Stimulated activated CD4-positive, alpha-beta T cell treated with anti-CD3 and anti-CD28 coated beads, Interleukin-4, amount 100 ng/mL, for 48 hours (primary cell): ENCODE data around the gene ACAP3.
A peak's percentile ranks its signal among the peaks of the same experiment; 100 is the strongest.

ENCODE experiments used
- DNase-seq, 2 donors: peaks; one replicate each; pipeline ENCODE4 v3.0.0-alpha.2; 2020; ENCODE audit warnings: low read depth in 2 of 2

ACAP3 gene

DNA sequence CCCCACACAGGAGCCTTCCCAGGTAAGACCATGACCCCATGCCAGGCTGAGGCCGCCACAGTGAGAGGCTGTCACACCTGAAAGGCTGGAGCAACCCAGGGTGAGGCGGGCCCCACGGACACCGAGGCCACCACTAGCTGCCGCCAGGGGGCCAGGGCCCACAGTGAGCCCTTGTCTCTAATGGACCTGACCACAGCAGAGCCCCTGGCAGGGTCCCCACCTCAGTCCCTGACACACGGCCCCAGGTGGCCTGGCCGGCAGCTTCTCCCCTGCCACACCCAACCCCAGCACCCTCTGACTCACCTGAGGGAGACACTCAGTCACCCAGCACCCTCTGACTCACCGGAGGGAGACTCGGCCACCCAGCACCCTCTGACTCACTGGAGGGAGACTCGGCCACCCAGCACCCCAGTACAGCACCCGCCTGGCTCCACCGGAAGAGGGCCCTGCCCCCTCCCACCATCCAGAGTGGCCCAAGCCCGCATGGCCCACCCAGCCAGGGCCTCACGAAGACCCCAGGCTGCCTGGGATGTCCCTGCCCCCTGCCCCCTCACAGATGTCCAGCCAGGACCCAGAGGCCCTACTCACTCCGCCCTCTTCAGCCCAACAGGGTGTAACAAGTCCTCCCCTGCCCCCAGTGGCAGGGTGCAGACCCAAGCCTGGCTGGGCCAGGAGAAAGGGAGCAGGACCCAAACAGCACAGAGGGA lies 37.1 kb upstream of the ACAP3 start:
- DNase-seq: peak; percentile 49 to 54

DNA sequence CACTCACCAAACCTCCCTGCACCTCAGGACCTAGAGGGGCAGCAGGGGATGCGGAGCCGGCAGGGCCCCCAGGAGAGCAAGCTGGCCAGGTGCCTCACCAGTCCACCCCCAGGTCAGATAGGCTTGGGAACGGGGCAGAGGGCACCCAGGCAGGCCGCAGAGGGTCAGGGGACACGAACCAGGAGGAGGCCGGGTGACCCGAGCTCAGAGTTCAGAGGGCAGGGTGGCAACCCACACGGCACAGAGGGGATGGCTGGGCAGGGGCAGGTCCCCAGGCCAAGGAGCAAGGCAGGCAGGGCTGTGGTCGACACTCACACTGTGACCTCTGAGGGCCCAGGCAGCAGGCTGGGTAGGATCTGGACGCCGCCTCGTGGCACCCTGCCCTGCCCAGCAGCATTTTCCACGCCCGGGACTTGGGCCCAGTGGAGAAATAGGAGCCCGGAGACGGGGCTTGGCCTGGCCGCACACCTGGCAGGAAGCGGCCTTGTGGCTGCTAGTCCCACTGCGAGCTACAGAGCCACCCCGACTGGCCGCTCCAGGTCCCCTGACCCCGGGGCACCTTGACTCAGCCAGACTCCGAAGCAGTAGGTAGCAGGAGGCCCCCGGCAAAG lies 36.2 kb upstream of the ACAP3 start:
- DNase-seq: no peak

- no peak for DNase-seq
These were observed 34.9 kb upstream of the ACAP3 start for GRCh38 chr1:1342584-1343115.

GRCh38 chr1:1342061-1342562 lies 34.4 kb upstream of the ACAP3 start:
- DNase-seq: no peak

- DNase-seq: no peak
These were observed 33.9 kb upstream of the ACAP3 start for GRCh38 chr1:1341549-1342021.

DNA sequence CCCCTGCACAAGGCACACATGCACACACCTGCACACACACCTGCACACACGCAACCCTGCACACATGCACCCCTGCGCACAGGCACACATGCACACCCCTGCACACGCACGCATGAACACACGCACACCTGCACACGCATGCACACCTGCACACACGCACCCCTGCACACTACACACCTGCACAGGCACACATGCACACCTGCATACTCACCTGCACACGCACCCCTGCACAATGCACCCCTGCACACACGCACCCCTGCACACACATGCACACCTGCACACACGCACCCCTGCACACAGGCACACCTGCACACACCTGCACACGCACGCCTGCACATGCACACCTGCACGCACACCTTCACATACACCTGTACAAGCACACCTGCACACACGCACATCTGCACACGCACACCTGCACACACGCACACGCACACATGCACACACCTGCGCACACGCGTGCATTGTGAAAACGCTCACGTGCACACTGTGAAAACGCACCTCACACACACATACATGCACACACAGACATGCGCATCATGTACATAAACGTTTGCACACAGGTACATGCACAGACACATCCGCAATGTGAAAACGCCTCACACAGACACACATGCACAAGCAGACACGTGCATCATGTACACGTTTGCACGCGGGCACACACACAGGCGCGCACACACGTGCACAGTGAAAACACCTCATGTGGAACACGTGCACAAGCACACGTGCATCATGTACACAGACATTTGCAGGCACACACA lies 33.2 kb upstream of the ACAP3 start:
- no peak for DNase-seq

GRCh38 chr1:1340185-1340584 lies 32.5 kb upstream of the ACAP3 start:
- DNase-seq: no peak

GRCh38 chr1:1338278-1338677 lies 30.5 kb upstream of the ACAP3 start:
- no peak for DNase-seq

- peak; percentile 24 to 55 for DNase-seq
These were observed 30.0 kb upstream of the ACAP3 start for GRCh38 chr1:1337793-1338147.

DNA sequence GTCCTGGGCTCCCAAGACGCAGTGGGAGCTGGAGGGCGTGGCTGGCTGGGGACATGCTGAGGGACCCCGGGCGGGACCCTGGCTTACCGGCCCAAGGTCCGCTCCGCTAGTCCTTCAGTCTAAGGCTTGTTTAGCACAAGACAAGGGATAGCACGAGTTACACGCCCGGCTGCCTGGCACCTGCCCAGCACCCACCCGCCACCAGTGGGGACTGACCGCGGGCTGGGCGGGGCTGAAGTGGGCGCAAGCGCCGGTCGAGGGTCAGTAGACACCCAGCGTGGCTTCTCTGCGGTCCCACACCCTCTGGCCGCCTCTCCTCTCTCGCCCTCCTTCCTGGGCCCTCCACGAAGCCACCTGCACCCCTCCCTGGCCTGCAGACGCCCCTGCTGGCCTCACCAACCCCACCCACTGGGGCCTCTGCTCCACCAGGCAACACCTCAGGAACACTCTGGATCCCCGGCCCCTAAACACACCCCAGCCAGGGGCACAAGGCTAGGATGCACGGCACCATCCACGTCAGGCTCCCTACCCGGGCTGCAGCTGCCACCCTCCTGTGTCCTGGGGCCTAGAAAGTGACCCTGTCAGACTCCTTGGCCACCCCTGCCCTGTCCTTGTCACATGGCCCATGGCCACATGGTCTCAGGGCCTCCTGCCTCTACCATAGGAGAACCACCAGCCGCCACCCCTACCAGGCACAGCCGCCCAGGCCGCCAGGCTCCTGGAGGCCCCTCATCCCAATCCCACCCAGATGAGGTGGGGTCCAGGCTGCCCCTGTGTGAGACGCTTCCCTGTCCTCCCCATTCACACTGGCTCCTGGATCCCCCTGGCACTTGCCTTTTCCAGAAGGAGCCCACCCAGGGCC lies 29.4 kb upstream of the ACAP3 start:
- no peak for DNase-seq

GRCh38 chr1:1336446-1336845 lies 28.7 kb upstream of the ACAP3 start:
- DNase-seq: no peak

- no peak for DNase-seq
These were observed 28.1 kb upstream of the ACAP3 start for GRCh38 chr1:1335792-1336248.

DNA sequence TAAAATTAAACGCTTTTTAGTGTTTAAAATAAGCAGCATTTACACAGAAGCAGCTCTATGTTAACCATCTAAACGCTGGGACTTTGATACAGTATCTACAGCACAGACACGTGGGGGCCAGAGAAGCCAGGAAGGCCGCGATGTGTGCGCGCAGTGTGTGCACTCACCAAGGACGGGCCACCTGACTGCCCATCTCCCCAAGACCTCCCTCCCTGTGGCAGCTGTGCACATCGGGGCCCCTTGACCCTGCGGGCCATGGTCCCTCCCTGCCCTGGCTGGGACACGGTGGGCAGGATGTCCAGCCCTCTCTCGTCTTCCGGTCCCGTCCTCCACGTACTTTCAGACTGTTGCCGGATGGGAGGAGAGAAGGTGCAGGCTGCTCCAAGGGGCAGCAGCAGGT lies 27.6 kb upstream of the ACAP3 start:
- DNase-seq: no peak

- no peak for DNase-seq
These were observed 27.1 kb upstream of the ACAP3 start for GRCh38 chr1:1334835-1335234.

DNA sequence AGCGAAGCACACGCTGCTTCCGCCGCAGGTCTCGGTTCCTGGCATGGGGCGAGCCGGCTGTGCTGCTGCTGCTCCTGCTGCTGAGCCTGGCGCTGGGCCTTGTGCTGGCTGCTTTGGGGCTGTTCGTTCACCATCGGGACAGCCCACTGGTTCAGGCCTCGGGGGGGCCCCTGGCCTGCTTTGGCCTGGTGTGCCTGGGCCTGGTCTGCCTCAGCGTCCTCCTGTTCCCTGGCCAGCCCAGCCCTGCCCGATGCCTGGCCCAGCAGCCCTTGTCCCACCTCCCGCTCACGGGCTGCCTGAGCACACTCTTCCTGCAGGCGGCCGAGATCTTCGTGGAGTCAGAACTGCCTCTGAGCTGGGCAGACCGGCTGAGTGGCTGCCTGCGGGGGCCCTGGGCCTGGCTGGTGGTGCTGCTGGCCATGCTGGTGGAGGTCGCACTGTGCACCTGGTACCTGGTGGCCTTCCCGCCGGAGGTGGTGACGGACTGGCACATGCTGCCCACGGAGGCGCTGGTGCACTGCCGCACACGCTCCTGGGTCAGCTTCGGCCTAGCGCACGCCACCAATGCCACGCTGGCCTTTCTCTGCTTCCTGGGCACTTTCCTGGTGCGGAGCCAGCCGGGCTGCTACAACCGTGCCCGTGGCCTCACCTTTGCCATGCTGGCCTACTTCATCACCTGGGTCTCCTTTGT lies 26.0 kb upstream of the ACAP3 start:
- DNase-seq: no peak

DNA sequence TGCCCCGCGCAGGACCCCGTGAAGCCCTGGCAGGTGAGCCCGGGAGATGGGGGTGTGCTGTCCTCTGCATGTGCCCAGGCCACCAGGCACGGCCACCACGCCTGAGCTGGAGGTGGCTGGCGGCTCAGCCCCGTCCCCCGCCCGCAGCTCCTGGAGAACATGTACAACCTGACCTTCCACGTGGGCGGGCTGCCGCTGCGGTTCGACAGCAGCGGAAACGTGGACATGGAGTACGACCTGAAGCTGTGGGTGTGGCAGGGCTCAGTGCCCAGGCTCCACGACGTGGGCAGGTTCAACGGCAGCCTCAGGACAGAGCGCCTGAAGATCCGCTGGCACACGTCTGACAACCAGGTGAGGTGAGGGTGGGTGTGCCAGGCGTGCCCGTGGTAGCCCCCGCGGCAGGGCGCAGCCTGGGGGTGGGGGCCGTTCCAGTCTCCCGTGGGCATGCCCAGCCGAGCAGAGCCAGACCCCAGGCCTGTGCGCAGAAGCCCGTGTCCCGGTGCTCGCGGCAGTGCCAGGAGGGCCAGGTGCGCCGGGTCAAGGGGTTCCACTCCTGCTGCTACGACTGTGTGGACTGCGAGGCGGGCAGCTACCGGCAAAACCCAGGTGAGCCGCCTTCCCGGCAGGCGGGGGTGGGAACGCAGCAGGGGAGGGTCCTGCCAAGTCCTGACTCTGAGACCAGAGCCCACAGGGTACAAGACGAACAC lies 25.2 kb upstream of the ACAP3 start:
- DNase-seq: no peak

DNA sequence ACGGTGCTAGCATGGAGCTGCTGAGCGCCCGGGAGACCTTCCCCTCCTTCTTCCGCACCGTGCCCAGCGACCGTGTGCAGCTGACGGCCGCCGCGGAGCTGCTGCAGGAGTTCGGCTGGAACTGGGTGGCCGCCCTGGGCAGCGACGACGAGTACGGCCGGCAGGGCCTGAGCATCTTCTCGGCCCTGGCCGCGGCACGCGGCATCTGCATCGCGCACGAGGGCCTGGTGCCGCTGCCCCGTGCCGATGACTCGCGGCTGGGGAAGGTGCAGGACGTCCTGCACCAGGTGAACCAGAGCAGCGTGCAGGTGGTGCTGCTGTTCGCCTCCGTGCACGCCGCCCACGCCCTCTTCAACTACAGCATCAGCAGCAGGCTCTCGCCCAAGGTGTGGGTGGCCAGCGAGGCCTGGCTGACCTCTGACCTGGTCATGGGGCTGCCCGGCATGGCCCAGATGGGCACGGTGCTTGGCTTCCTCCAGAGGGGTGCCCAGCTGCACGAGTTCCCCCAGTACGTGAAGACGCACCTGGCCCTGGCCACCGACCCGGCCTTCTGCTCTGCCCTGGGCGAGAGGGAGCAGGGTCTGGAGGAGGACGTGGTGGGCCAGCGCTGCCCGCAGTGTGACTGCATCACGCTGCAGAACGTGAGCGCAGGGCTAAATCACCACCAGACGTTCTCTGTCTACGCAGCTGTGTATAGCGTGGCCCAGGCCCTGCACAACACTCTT lies 24.5 kb upstream of the ACAP3 start:
- DNase-seq: no peak

DNA sequence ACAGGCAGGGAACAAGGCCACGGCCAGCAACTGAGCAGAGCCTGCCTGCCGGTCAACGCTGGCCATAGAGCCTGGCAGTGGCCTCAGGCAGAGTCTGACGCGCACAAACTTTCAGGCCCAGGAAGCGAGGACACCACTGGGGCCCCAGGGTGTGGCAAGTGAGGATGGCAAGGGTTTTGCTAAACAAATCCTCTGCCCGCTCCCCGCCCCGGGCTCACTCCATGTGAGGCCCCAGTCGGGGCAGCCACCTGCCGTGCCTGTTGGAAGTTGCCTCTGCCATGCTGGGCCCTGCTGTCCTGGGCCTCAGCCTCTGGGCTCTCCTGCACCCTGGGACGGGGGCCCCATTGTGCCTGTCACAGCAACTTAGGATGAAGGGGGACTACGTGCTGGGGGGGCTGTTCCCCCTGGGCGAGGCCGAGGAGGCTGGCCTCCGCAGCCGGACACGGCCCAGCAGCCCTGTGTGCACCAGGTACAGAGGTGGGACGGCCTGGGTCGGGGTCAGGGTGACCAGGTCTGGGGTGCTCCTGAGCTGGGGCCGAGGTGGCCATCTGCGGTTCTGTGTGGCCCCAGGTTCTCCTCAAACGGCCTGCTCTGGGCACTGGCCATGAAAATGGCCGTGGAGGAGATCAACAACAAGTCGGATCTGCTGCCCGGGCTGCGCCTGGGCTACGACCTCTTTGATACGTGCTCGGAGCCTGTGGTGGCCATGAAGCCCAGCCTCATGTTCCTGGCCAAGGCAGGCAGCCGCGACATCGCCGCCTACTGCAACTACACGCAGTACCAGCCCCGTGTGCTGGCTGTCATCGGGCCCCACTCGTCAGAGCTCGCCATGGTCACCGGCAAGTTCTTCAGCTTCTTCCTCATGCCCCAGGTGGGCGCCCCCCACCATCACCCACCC lies 23.6 kb upstream of the ACAP3 start, which contains the start of gene TAS1R3:
Gene TAS1R3 (plus strand): TSS at position 213 of the 898 bp plus-strand sequence. CDS start 66 bp downstream, at position 279.
- no peak for DNase-seq
